Measurements from ENCODE around the gene KRTAP17-1.

DNA sequence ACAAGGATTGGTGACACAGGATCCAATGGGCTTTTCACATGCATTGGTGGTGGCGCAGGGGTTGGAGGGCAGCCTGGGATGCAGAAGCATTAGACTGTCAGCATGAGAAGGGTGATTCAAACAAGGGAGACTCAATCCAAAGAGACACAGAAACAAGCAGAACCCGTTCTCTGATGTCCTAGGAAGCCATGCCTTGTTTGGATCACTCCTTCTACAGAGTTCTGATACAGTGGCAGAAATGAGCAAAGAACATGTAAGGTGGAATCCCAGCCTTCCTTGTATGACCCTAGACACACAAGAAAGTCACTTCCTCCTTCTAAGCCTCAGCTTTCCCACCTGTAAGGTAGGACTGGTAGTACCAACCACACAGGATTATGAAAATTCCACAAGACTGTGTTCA, 48.4 kb upstream of the KRTAP17-1 start:
- TF ChIP-seq POLR2A (IDR thresholded peaks at IDR 0.05; ENCODE audit: low read depth, low read length) (no peak), POLR2AphosphoS5 (IDR thresholded peaks at IDR 0.05; ENCODE audit: low read depth, low read length) (no peak), TAF1 (IDR thresholded peaks at IDR 0.05; ENCODE audit: low read depth, low read length) (no peak)

All from GM12891 (cell line).